Measurements from ENCODE around the gene CCM2L. TPM values are rescaled to one million over a fixed set of nuclear protein-coding genes. Genes with fewer than 3 reads are reported as not detected.

The CCM2L gene
- total and polyA plus RNA-seq, 9 of the 15 experiments (the other 6 are each of a cell fraction or from before 2014, with no cell fraction given): 0.04 TPM; not detected in 8

DNA sequence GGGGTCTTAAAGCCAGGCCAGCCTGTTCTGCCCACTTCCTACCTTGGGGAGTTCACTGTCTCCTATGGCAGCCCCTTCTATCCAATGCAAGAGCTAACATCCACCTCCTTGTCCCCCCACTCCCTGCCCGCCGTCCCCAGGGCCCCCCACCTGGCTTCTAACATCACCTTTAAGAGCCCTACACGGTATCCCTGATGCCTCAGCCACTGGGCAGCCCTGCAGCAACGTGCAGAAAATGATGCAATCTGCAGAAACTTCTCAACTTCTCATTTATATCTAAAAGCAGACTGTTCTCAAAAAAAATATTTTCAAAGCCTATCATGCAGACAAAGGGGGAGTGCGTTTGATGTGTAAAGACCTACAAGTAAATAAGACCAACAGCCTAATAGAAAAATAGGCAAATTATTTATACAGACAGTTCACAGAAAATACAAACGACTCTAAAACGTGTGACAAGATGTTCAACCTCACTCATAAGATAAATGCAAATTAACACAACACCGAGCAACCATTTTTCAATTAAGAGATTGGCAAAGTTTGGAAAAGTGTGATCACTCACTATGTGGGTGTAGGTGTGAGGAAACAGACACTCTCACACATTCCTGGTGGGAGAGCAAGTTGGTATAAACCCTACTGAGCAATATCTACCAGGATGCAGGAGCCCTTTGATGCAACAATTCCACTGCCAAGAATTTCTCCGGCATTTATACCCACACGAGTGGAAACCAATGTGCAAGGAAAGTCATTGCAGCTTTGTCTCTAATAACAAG is 26.7 kb downstream of the CCM2L start (continued):
- TF ChIP-seq, protein P1, sequence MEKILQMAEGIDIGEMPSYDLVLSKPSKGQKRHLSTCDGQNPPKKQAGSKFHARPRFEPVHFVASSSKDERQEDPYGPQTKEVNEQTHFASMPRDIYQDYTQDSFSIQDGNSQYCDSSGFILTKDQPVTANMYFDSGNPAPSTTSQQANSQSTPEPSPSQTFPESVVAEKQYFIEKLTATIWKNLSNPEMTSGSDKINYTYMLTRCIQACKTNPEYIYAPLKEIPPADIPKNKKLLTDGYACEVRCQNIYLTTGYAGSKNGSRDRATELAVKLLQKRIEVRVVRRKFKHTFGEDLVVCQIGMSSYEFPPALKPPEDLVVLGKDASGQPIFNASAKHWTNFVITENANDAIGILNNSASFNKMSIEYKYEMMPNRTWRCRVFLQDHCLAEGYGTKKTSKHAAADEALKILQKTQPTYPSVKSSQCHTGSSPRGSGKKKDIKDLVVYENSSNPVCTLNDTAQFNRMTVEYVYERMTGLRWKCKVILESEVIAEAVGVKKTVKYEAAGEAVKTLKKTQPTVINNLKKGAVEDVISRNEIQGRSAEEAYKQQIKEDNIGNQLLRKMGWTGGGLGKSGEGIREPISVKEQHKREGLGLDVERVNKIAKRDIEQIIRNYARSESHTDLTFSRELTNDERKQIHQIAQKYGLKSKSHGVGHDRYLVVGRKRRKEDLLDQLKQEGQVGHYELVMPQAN (IDR thresholded peaks at IDR 0.05; ENCODE audit: borderline replicate concordance): no peak
- TF ChIP-seq ZNF133 (CRISPR knock-in tag; IDR thresholded peaks at IDR 0.05) (0 out of 2 replicates have a peak, but pooled peaks have one; percentile 31), PHB2 (IDR thresholded peaks at IDR 0.05; ENCODE audit: low read depth) (no peak), XRCC3 (IDR thresholded peaks at IDR 0.05) (no peak), MBD1 (CRISPR knock-in tag; IDR thresholded peaks at IDR 0.05) (no peak), ZNF57 (CRISPR knock-in tag; IDR thresholded peaks at IDR 0.05) (no peak), KLF10 (CRISPR knock-in tag; IDR thresholded peaks at IDR 0.05) (no peak), CBX3 (IDR thresholded peaks at IDR 0.05; ENCODE audit: borderline replicate concordance in 1 of 2, low read length in 2 of 2) (no peak), U2AF1 (optimal IDR thresholded peaks at IDR 0.05; ENCODE audit: low read depth, low read length) (no peak), CEBPB (tag; IDR thresholded peaks at IDR 0.05) (peak; percentile 47; the same call in 1 of the 2 replicates), ZNF766 (CRISPR knock-in tag; conservative IDR thresholded peaks at IDR 0.05) (peak; percentile 56; the same call in 1 of the 2 replicates), ARID1B (IDR thresholded peaks at IDR 0.05) (0 out of 2 replicates have a peak, but pooled peaks have one; percentile 10)
- TF ChIP-seq, protein P2, sequence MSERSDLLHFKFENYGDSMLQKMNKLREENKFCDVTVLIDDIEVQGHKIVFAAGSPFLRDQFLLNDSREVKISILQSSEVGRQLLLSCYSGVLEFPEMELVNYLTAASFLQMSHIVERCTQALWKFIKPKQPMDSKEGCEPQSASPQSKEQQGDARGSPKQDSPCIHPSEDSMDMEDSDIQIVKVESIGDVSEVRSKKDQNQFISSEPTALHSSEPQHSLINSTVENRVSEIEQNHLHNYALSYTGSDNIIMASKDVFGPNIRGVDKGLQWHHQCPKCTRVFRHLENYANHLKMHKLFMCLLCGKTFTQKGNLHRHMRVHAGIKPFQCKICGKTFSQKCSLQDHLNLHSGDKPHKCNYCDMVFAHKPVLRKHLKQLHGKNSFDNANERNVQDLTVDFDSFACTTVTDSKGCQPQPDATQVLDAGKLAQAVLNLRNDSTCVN (CRISPR knock-in tag; IDR thresholded peaks at IDR 0.05): no peak
- TF ChIP-seq, protein P3, sequence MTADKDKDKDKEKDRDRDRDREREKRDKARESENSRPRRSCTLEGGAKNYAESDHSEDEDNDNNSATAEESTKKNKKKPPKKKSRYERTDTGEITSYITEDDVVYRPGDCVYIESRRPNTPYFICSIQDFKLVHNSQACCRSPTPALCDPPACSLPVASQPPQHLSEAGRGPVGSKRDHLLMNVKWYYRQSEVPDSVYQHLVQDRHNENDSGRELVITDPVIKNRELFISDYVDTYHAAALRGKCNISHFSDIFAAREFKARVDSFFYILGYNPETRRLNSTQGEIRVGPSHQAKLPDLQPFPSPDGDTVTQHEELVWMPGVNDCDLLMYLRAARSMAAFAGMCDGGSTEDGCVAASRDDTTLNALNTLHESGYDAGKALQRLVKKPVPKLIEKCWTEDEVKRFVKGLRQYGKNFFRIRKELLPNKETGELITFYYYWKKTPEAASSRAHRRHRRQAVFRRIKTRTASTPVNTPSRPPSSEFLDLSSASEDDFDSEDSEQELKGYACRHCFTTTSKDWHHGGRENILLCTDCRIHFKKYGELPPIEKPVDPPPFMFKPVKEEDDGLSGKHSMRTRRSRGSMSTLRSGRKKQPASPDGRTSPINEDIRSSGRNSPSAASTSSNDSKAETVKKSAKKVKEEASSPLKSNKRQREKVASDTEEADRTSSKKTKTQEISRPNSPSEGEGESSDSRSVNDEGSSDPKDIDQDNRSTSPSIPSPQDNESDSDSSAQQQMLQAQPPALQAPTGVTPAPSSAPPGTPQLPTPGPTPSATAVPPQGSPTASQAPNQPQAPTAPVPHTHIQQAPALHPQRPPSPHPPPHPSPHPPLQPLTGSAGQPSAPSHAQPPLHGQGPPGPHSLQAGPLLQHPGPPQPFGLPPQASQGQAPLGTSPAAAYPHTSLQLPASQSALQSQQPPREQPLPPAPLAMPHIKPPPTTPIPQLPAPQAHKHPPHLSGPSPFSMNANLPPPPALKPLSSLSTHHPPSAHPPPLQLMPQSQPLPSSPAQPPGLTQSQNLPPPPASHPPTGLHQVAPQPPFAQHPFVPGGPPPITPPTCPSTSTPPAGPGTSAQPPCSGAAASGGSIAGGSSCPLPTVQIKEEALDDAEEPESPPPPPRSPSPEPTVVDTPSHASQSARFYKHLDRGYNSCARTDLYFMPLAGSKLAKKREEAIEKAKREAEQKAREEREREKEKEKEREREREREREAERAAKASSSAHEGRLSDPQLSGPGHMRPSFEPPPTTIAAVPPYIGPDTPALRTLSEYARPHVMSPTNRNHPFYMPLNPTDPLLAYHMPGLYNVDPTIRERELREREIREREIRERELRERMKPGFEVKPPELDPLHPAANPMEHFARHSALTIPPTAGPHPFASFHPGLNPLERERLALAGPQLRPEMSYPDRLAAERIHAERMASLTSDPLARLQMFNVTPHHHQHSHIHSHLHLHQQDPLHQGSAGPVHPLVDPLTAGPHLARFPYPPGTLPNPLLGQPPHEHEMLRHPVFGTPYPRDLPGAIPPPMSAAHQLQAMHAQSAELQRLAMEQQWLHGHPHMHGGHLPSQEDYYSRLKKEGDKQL (CRISPR knock-in tag; IDR thresholded peaks at IDR 0.05; ENCODE audit: borderline replicate concordance): no peak
- TF ChIP-seq, protein P4, sequence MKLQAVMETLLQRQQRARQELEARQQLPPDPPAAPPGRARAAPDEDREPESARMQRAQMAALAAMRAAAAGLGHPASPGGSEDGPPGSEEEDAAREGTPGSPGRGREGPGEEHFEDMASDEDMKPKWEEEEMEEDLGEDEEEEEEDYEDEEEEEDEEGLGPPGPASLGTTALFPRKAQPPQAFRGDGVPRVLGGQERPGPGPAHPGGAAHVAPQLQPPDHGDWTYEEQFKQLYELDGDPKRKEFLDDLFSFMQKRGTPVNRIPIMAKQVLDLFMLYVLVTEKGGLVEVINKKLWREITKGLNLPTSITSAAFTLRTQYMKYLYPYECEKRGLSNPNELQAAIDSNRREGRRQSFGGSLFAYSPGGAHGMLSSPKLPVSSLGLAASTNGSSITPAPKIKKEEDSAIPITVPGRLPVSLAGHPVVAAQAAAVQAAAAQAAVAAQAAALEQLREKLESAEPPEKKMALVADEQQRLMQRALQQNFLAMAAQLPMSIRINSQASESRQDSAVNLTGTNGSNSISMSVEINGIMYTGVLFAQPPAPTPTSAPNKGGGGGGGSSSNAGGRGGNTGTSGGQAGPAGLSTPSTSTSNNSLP (IDR thresholded peaks at IDR 0.05; ENCODE audit: borderline replicate concordance, low read depth, low read length): no peak

Data from K562 (cell line).